Adrenal gland (tissue), 5 donors: ENCODE results near the gene POLR1C.

ENCODE experiments used
- POLR2A ChIP-seq, 2 donors: fragments of 450-650 bp; IDR thresholded peaks; one replicate each; pipeline ENCODE4 v1.6.1; 2017; ENCODE audit warnings: antibody characterized with exemption in 2 of 2, mild to moderate bottlenecking in 2 of 2, moderate library complexity in 1 of 2
- TF ChIP-seq, protein P1 (sequence below), 6 experiments: fragments of 450-650 bp in 4 of 6; fragments of 200-600 bp in 2 of 6; sonication (generic) in 1 of 6; IDR thresholded peaks; 1 replicate in 5 of 6; 2 replicates in 1 of 6; pipeline versions ENCODE4 v1.5.1 to v1.8.0; 2016 to 2021; ENCODE audit warnings: antibody characterized with exemption in 6 of 6, mild to moderate bottlenecking in 2 of 6, moderate library complexity in 1 of 6
- donor health status: DM: no; HTN: no; CAD: no.

DNA sequence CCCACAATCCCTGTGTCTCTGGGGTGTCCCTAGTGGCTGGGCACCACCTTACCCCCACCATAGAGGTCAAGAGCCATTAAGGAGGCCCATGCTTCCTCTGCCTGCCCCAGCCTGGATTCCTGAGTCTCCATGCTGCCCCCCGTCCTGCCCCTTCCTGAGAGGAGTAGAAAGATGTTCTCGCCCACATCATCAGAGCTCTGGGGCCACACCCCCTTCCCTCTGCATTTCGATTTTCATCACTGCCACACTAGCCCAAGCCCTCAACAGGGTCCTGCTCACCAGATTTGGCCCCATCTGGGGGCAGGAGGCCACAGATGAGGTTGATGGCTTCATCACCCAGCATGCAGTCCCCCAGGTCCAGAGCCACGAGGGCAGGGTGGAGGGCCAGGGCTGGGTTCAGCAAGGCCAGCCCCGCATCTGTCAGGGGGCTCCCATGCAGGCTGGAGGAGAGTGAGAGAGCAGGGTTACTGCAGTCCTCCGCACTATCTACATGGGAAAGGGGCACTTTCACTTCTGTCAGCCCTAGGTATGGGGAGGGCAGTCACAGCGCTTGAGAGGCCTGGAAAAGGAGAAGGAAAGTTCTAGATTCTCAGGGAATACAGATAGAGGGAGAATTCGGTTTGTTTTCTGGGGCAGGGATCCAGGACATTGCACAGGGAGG lies 8.3 kb upstream of the POLR1C start:
- TF ChIP-seq, protein P1, sequence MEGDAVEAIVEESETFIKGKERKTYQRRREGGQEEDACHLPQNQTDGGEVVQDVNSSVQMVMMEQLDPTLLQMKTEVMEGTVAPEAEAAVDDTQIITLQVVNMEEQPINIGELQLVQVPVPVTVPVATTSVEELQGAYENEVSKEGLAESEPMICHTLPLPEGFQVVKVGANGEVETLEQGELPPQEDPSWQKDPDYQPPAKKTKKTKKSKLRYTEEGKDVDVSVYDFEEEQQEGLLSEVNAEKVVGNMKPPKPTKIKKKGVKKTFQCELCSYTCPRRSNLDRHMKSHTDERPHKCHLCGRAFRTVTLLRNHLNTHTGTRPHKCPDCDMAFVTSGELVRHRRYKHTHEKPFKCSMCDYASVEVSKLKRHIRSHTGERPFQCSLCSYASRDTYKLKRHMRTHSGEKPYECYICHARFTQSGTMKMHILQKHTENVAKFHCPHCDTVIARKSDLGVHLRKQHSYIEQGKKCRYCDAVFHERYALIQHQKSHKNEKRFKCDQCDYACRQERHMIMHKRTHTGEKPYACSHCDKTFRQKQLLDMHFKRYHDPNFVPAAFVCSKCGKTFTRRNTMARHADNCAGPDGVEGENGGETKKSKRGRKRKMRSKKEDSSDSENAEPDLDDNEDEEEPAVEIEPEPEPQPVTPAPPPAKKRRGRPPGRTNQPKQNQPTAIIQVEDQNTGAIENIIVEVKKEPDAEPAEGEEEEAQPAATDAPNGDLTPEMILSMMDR (IDR thresholded peaks at IDR 0.05): no peak
- no peak for TF ChIP-seq POLR2A (IDR thresholded peaks at IDR 0.05)
